NCI-H82 treated with DMSO at 0.1 percent for 48 hours (cell line): ENCODE results near the gene RRP1.

Source experiments
- DNase-seq: peaks from one replicate; lab custom pipeline; 2025; ENCODE audit not compliant: unreplicated experiment; lab: John Stamatoyannopoulos, UW

The RRP1 gene

GRCh38 chr21:43789276-43790009 lies at the start of gene RRP1:
TSS of gene RRP1 (plus strand) at chr21:43789577. CDS start at chr21:43789630, 53 bp downstream.
- peak; percentile 69 for DNase-seq

DNA sequence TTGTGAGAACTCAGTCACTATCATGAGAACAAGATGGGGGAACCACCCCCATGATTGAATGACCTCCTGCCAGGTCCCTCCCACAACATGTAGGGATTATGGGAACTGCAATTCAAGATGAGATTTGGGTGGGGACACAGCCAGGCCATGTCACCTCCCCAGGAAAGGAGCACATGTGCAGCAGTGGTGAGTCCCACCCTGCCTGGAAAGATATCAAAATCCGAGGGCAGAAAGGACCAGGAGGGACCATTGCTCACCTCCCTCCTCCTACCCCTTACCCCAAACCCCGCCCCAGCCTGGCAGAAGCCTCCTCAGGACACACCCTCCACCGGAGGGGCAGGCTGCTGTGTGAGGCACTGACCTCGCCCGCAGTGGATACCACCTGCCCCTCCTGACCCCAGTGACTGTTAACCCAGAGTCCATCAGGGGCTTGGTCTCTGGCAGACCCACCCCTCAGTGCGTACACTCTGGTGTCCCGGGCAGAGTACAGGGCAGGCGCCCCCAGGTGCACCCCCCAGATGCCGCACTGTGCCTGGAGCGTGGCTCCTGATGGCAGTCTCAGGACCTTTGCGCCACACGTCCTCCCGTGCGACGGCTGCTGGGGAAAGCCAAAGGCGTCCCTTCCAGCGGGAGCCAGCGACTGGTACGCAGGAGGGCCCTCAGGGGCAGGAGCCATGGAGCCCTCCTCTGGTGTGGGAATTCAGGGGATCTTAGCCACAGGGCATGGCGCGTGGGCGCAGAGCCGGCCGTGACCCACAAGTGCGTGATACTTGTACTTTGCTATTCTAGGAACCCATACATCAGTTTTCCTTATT lies 49.5 kb upstream of the RRP1 start:
- no peak for DNase-seq

DNA sequence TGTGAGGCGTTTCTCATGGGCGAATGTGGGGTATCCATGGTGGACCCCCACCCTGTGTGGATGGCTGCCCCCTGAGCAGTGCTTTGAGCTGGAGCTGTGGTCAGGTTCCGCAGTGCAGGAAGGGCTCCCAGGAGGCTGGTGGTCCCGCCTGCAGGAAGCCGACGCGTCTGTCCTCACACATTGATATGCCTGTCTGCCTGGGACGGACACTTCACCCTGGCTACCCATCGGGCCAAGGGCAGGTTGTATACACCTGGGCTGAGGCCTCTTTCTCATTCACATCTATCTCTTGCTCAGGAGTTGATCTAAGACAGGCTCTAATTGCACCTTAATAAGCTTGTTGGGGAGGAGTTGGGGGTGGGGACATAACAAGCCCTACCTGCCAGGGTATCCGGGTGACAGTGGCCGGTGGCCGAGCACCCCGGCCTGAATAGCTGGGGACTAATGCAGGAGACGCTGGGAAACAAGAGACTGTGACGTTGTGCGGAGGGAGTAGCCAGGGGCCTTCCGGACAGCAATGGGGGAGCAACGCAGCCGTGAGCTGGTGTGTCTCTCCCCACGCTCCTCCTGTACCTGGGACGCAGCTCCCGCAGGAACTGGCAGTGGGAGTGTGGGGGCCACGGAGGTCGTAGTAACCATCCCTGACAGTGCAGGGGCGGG lies 48.8 kb upstream of the RRP1 start:
- DNase-seq: peak; percentile 4

DNA sequence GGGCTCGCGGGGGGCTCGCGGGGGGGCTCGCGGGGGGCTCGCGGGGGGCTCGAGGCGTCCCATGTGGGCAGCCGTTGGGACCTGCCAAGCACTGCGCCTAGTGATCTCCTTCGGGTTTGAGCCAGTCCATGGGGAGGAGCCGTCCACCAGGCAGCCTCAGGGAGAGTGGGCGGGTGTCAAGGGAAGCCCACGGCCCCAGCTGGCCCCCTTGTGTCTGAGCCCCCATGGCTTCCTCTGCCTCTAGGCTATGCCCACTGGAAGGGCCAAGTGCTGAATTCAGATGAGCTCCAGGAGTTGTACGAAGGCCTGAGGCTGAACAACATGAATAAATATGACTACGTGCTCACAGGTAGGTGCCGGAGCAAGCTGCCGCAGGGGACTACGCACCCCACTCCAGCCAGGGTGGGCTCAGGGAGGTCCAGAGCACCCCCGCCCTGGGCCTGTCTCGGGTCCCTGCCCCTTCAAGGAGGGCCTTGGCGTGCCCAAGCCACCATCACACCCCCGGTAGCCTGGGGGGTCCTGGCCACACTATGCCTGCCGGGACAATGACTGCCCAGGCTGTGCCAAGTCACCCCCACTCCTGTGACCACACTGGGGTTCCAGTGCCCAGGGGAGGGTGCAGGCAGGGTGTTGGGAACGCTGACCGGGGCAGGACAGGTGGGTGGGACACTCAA lies 47.8 kb upstream of the RRP1 start:
- no peak for DNase-seq

DNA sequence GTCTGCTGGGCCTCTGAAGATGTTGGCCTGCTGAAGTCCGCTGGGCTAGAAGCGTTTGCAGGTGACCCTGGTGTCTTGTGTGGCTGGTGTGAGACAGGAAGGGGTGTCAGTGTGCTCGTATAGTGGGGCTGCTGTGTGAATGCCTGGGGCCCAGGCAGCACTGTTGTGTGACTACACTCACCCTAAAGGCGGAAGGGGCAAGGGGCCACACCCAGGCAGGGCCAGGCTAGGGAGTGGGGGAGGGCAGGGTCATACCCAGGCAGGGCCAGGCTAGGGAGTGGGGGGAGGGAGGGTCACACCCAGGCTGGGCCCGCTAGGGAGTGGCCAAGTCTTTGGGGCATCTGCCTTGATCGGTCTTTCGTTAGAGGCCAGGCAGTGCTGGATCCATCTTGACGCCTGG lies 45.4 kb upstream of the RRP1 start:
- no peak for DNase-seq

GRCh38 chr21:43744725-43745124 lies 44.7 kb upstream of the RRP1 start:
- DNase-seq: no peak

- no peak for DNase-seq
These were observed 43.4 kb upstream of the RRP1 start for GRCh38 chr21:43745772-43746517.

GRCh38 chr21:43748622-43749021 lies 40.8 kb upstream of the RRP1 start:
- no peak for DNase-seq

DNA sequence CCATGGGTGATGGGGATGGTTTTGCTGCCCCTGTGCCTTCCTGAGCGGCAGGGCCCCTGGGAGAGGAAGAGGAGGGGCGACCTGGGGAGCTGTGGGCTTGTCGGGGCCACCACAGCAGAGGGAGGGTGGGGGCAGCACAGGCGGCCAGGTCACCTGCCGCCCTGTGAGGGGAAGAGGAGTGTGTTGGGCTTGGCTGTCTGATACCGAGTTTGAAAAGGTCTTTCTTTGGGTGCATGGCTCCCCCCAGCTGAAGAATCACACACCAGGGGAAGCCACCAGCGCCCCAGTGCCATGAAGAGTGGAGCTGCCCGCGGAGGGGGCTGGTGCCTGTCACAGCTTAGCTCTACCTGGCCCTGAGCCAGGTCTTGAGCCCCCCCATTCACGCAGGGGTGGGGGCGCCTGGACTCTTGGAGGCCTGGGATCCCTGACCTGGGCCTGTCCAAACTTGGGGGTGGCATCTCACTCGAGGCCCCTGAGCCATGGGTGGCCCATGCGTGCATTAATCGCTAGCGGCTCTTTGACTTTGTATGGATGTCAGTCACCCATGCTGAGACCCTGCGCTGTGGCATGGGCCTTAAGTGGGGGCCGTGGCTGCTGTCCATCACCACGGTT lies 39.6 kb upstream of the RRP1 start:
- no peak for DNase-seq

GRCh38 chr21:43750339-43751033 lies 38.9 kb upstream of the RRP1 start:
- no peak for DNase-seq

DNA sequence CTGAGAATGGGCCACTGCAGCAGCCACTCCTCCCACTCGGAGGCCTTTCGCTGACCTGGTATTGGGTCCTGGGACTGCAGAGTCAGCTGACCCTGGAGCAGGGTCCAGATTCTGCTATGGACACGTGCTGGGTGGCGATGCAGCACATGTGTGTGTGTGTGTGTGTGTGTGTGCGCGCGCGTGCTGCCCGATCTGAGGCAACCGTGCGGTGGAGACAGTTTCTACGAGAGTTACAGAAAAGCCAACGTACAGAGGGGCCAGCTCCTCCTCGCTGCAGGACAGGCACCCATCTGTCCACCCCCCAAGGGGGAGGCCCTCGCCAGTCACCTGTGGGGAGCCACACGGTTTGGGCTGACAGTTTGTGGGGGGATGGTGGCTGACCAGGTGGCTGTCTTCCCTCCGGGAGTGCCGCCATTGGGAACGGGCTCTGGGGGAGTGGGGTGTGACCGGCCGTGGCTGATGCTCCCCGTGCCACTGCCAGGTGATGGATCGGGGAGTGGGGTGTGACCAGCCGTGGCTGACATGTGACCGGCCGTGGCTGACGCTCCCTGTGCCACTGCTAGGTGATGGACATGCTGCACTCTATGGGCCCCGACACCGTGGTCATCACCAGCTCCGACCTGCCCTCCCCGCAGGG lies 37.3 kb upstream of the RRP1 start:
- DNase-seq: no peak

DNA sequence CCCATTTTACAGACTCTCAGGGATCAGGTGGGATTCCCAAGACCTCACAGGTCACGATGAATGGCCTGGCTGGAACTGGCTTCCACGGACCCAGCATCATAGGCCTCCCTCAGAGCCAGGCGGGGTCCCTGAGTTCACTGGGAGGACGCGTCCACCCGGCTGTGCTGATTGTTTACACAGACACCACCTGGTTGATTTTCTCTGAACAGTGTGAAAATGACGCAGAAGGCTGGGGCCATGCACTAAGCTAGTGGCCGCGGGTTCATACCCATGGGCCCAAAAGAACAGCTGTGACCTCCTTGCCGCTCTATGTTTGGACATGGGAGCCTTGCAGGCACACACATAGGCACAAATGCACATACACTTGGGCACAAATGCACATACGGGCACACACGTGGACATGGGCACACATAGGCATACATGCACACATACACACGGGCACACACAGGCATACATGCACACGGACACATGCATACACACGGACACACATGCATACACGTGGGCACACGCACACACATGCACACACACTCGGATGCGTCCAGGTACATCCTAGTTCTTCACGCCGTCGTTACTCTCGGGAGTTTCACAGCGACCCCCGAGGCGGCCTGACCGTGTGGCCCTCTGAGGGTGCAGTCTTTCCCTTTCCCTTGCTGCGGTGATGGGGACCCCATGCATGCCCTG lies 36.5 kb upstream of the RRP1 start:
- DNase-seq: no peak

- DNase-seq: no peak
These were observed 36.0 kb upstream of the RRP1 start for GRCh38 chr21:43753439-43753799.

DNA sequence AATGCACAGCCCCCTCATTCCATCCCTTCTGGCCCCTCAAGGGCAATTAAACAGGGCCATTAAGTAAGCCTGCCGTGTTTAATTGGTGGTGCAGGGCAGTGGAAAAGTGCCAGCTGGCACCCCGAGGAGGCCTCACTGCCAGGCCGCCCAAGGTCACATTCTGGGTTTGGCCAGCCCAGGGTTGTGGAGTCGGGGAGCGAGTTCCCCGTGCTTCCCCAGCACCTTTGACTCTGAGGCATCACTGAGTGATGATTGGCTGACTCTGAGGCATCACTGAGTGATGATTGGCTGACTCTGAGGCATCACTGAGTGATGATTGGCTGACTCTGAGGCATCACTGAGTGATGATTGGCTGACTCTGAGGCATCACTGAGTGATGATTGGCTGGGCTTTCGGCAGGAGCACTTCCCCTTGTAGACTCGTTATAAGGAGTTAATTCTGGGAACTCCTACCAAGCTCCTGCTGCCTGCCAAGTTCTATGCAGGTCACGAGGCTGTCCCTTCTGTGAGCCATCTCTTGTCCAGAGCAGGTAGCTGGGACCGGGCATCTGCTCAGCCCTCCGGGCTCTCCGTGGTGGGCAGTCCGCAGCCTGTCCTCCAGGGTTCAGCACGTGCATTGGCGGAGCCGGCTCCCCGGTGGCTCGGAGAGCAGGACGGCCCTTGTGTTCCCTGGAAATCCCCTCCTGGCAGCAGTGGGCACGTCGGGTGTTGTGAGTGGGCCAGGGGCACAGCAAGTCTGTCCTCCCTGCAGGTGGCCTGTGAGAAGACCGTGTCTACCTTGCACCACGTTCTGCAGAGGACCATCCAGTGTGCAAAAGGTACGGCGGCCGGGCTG lies 34.2 kb upstream of the RRP1 start:
- DNase-seq: no peak

DNA sequence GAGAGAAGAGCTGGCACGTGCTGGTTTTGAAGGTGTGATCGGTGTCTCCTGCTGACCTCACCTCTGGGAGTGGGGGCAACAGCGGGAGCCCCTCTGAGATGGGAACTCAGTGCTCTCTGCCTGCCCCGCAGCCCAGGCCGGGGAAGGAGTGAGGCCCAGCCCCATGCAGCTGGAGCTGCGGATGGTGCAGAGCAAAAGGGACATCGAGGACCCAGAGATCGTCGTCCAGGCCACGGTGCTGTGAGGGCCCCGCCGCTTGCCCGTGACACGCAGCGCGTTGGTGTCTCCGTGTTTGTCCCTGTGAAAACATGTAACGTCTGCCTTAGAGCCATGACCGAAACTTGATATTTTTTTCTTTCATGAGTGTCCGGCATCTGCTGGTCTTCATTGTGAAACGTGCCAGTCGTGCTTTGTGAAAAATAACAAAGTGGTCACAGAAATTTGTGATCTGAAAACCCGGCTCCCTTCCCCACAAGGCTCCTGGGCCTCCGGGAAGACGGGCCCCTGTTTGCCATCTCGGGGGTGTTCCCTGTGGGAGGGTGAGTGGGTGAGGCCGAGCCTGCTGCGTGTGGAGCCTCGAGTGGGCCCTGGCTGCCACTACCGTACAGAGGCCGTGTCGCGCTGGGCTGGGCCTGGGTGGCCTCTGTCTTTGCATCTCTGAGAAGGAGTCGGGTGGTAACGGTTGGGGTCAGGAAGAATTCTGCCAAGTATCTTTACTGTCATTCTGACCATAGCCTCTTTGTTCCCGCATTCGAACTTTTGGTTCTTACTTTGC lies 33.4 kb upstream of the RRP1 start:
- no peak for DNase-seq

- no peak for DNase-seq
These were observed 31.8 kb upstream of the RRP1 start for GRCh38 chr21:43757601-43758000.

DNA sequence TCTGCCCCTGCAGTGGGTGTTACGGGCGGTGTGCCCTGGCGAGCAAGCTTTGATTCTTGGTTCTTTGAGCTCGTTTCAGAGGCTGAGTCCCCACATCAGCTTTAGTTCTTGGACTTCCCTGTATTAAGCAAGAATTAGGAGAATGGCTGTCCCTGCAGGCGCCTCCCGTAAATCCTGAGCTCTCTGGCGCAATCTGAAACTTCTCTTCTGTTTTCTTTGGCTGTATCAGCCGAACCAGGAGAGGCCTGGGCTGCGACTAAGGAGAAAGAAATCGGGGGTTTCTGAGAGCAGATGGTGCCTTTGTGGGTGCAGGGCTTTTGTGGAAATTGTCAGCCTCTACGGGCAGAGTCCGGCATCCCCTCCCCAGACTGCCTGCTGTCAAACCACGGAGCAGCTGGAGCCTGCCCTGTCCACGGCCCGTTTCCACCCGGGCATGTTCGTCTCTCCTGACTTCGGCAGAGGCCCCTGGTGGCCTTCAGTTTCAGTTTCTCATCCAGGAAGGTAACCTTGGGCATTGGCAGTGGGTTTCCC lies 31.2 kb upstream of the RRP1 start:
- DNase-seq: no peak
